SK-N-MC (cell line): ENCODE data around the gene WDR44.

Experiments
- EZH2 ChIP-seq: fragments of 200-600 bp; sonication (generic); IDR thresholded peaks from one replicate; pipeline ENCODE4 v1.6.1; 2017; ENCODE audit warnings: antibody characterized with exemption
- FOXP2 ChIP-seq: optimal IDR thresholded peaks from 2 replicates; pipeline ENCODE3; 2011; ENCODE audit warnings: mild to moderate bottlenecking, moderate library complexity; ENCODE audit not compliant: insufficient read depth; ENCODE audit errors: extremely low read length, control extremely low read depth
- POLR2AphosphoS5 ChIP-seq: IDR thresholded peaks from 2 replicates; pipeline ENCODE4 v1.6.1; 2012; ENCODE audit warnings: mild to moderate bottlenecking, low read depth, low read length, borderline replicate concordance

DNA sequence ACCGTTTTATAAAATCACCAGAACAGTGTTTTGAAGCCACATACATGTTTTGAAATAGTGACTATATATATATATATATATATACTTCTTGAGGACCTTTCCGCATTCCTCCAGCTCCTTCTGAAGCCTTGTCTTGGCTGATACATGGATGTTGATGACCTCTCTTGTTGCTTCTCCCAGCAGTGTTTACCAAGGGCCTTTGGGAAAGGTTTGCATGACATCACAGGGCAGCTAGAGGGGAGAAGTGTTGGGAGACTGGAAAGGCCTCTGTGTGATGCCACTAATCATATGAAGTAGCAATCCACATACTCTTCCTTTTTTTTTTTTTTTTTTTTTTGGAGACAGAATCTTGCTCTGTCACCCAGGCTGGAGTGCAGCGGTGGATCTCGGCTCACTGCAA lies 22.5 kb downstream of the WDR44 start:
- no peak for TF ChIP-seq EZH2
- TF ChIP-seq POLR2AphosphoS5, result no peak
- TF ChIP-seq FOXP2, result no peak
